Measurements from ENCODE around the gene DENND2A.

GRCh38 chr7:140631602-140632001 lies 9.0 kb downstream of the DENND2A start:
- TF ChIP-seq CTCF (IDR thresholded peaks at IDR 0.05; ENCODE audit: low read depth, low read length, missing input control) (no peak), JUND (IDR thresholded peaks at IDR 0.05) (no peak), REST (IDR thresholded peaks at IDR 0.05) (no peak), ATF3 (IDR thresholded peaks at IDR 0.05) (no peak), TAF1 (conservative IDR thresholded peaks at IDR 0.05) (no peak), RAD21 (IDR thresholded peaks at IDR 0.05) (no peak), SP1 (IDR thresholded peaks at IDR 0.05) (no peak)
- TF ChIP-seq, protein P1, sequence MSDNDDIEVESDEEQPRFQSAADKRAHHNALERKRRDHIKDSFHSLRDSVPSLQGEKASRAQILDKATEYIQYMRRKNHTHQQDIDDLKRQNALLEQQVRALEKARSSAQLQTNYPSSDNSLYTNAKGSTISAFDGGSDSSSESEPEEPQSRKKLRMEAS (IDR thresholded peaks at IDR 0.05), result no peak

Data from liver (tissue), 3 donors.